G401.6 (cell line): ENCODE results near the gene NCF1.
"Not testable (repeated sequence)": the region's sequence is repeated elsewhere in the genome, so short reads cannot be mapped to it uniquely, and the experiment has no call there.

Experiments used
- FAIRE-seq: peaks from 2 replicates; lab custom pipeline; 2012; peaks lifted over from hg19 to GRCh38; lab: Jason Lieb, UNC

The NCF1 gene

GRCh38 chr7:74788369-74789150 lies 14.7 kb downstream of the NCF1 start:
- peak; percentile 58 for FAIRE-seq

GRCh38 chr7:74789200-74789736 lies 15.5 kb downstream of the NCF1 start:
- FAIRE-seq, result not testable (repeated sequence)

GRCh38 chr7:74797848-74798622 lies 24.2 kb downstream of the NCF1 start:
- FAIRE-seq, result not testable (repeated sequence)

- FAIRE-seq, result not testable (repeated sequence)
These were observed 24.8 kb downstream of the NCF1 start for GRCh38 chr7:74798644-74799043.

GRCh38 chr7:74815882-74816281 lies 42.1 kb downstream of the NCF1 start:
- FAIRE-seq, result not testable (repeated sequence)

GRCh38 chr7:74820146-74820805 lies 46.5 kb downstream of the NCF1 start:
- FAIRE-seq, result not testable (repeated sequence)

GRCh38 chr7:74821259-74821658 lies 47.4 kb downstream of the NCF1 start:
- not testable (repeated sequence) for FAIRE-seq

- not testable (repeated sequence) for FAIRE-seq
These were observed 56.1 kb downstream of the NCF1 start for GRCh38 chr7:74829959-74830358.

GRCh38 chr7:74830411-74830810 lies 56.6 kb downstream of the NCF1 start:
- FAIRE-seq, result not testable (repeated sequence)
